COLO668 (cell line): Measurements from ENCODE around the gene TEKTIP1.
"Not testable (repeated sequence)": the region's sequence is repeated elsewhere in the genome, so short reads cannot be mapped to it uniquely, and the experiment has no call there.

Experiments
- DNase-seq: peaks from one replicate; lab custom pipeline; 2025; ENCODE audit not compliant: unreplicated experiment; lab: John Stamatoyannopoulos, UW

Gene TEKTIP1

DNA sequence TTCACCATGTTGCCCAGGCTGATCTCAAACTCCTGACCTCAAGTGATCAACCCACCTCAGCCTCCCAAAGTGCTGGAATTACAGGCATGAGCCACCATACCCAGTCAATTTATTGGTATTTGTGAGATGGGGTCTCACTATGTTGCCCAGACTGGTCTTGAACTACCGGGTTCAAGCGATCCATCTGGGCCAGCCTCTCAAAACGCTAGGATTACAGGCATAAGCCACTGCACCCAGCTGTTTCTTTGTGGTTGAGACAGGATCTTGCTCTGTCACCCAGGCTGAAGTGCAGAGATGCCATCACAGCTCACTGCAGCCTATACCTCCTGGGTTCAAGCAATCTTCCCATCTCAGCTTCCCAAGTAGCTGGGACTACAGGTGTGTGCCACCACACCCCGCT, 42.8 kb downstream of the TEKTIP1 start:
- DNase-seq: not testable (repeated sequence)

DNA sequence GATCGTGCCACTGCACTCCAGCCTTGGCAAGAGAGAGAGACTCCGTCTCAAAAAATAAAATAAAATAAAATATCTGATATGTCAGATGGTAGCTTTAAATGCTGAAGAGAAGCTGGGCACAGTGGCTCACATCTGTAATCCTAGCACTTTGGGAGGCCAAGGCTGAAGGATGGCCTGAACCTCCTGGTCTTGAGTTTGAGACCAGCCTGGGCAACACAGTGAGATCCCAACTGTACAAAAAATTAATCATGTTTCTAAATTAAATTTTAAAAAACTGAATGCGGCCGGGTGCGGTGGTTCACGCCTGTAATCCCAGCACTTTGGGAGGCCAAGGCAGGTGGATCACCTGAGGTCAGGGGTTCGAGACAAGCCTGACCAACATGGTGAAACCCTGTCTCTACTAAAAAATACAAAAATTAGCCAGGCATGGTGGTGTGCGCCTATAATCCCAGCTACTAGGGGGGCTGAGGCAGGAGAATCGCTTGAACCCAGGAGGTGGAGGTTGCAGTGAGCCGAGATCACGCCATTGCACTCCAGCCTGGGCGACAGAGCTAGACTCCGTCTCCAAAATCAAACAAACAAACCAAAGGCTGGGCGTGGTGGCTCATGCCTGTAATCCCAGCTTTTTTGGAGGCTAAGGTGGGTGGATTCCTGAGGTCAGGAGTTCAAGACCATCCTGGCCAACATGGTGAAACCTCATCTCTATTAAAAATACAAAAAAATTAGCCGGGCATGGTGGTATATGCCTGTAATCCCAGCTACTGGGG, 45.2 kb downstream of the TEKTIP1 start:
- not testable (repeated sequence) for DNase-seq

DNA sequence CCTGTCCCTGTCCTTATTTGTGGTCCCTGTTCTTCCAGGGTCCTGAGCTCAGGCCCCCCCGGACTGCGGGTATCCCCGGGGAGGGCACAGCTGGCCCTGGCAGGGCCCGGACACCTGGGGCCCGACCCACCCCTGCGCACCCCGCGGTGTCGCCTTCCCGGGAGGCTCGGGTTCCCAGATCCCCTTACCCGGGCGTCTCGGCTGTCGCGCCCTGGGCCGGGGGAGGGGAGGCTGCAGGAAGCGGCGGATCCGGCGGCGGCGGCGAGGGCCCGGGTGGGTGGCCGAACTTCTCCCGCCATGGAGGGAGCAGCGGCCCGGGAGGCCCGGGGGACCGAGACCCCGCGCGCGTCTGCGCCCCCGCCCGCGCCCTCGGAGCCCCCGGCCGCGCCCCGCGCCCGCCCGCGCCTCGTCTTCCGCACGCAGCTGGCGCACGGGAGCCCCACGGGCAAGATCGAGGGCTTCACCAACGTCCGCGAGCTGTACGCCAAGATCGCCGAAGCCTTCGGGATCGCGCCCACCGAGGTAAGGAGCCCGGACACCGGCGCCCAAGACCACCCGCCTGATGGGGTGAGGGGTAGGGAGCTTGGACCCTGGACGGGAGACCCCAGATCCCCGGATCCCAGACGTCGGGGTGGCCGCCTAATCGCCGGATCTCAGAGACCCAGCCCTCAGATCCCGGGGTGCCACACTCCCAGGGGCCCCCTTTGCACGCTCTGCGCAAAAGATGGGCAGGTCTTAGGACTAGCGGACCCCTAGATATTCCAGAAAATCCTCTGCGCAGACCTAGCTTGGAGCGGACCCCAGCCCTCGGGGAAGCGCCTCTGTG, 46.5 kb downstream of the TEKTIP1 start, which contains the start of gene GIPC3:
TSS of gene GIPC3 (plus strand) at position 178 of the 826 bp plus-strand sequence. CDS start at position 298, 120 bp downstream.
- peak; percentile 33 for DNase-seq

DNA sequence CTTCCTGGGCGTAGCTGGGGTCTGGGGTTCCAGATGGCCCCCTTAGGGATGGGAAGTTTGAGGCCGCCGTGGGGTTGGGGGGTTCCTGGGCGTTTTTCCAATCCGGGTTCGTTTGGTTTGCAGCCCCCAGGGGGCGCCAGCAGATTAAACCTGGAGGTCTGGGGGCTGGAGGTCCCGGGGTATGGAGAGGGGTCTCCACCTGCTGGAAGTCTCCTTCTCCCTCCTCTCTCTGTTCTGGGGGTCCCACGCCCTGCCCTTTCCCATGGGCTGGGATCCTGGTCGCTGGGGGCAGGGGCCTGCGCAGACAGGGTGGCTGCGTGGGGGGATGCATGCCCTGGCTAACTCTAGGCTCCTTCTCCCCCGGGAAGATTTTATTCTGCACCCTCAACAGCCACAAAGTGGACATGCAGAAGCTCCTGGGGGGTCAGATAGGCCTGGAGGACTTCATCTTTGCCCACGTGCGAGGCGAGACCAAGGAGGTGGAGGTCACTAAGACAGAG, 47.2 kb downstream of the TEKTIP1 start:
- peak; percentile 36 for DNase-seq

DNA sequence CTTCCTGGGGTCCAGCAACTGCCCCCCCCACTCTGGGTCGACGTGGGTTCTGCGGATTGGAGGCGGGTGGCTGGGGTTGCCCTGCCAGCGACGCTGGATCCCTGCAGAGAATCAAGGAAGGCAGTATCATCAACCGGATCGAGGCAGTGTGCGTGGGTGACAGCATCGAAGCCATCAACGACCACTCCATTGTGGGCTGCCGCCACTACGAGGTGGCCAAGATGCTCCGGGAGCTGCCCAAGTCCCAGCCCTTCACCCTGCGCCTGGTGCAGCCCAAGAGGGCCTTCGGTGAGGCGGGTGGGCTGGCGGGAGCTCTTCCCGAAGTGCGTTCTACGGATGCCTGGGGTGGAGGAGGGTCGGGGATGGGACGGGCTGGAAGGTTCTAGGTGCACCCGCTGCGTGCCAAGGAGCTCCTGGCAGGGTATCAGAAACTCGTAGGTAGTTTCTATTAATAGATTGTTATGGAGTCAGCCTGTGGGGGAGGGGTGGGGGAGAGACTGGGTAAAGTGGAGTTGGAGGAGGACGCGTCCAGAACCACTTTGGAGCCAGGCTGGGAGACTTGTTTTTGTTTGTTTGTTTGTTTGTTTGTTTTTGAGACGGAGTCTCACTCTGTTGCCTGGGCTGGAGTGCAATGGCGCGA, 47.9 kb downstream of the TEKTIP1 start:
- DNase-seq: no peak

DNA sequence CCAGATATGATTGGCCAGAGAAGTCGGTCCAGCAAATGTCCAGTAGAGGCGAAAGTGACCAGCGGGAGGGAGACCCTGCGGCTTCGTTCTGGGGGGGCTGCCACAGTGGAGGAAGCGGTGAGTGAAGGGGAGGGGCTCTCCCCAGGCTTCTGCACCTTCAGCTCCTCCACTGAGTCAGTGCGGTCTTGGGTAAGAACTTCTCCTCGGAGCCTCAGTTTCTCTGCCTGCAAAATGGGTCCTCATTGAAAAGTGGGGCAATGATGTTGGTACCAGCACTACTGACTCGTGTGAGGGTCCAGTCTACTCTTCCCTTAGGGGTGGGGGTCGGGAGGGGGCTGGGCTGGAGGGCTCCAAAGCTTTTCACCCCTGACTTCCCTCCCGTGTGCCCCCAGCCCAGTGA, 50.5 kb downstream of the TEKTIP1 start:
- no peak for DNase-seq

DNA sequence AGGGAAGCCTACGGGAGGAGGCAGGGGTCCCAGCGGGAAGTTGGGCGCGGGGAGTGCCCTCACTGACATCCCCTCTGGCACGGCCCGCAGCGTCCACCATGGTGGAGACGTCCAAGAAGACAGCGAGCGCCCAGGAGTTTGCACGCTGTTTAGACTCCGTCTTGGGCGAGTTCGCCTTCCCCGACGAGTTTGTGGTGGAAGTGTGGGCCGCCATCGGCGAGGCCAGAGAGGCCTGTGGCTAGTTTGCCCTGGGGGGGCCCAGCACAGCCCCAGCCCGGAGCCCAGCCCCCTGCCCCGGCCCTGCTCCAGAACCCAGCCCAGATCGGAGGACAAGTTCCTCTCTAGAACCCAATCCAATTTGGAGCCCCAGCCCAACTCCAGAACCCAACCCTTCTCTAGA, 51.0 kb downstream of the TEKTIP1 start:
- no peak for DNase-seq

DNA sequence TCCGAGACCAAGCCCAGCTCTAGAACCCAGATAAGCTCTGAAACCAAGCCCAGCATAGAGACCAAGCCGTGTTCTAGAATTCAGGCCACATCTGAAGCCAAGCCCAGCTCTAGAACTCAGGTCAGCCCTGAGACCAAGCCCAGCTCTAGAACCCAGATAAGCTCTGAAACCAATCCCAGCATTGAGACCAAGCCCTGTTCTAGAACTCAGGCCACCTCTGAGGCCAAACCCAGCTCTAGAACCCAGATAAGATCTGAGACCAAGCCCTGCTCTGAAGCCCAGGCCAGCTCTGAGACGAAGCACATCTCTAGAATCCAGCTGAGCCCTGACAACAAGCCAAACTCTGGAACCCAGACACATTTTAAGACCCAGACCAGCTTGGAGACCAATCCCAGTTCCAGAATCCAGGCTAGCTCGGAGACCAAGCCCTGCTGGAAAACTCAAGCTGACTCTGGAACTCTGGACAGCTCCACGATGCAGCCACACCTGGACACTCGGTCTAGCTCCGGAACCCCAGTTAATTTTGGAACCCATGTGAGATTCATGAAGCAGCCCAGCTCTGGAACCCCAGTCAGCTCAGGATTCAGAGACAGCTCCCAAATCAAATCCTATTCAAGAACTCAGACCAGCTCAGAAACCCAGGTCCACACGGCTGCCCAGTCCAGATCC, 52.2 kb downstream of the TEKTIP1 start:
- DNase-seq: no peak

DNA sequence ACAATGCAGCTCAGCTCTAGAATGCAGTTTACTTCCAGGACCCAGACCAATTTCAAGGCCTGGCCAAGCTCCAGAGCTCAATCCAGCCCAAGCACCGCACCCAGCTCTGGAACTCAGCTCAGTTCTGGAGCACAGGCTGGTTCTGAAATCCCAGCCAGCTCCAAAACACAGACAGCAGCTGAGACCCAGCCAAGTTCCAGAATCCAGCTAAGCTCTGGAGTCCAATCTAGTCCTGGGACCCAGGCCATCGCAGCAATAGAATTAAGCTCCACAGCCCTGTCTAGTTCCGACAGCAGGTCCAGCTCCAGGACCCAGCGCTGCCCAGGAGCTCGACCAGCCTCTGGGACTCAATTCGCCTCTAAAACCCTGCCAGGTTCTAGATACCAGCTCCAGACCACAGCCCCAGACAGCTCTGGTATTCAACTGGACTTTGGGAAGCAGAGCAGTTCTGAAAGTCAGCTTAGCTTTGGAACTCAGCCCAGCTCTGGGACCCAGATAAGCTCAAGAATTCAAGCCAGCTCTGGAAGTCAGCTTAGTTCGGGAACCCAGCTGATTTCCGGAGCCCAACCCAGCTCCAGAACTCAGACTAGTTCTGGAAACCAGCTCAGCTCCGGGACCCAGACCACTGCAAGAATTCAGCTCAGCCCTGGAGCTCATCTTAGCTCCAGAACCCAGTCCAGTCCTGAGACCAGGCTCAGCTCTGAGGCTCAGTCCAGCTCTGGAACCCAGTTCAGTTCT, 53.1 kb downstream of the TEKTIP1 start:
- DNase-seq: no peak

DNA sequence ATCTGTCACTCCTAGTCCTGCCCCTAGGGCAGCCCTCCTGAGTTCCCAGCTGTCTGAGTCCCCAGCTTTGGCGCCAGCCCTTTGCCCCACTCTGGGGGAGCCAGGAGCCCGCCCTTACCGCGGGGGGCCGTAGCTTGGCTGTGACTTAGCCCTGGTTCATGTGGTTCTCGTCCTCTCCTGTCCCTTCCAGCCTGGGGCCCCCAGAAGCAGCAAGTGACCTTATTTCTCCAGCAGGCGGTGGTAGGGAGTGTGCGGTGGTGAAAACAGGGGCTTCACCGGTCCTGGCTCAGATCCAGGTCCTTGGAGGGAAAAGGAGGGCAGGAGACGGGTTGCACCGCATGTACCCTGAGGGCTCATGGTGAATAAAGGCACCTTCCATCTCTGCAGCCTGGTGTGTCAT, 54.2 kb downstream of the TEKTIP1 start:
- no peak for DNase-seq
